ENCODE data around the gene VTI1A.

- TF ChIP-seq, protein P1, sequence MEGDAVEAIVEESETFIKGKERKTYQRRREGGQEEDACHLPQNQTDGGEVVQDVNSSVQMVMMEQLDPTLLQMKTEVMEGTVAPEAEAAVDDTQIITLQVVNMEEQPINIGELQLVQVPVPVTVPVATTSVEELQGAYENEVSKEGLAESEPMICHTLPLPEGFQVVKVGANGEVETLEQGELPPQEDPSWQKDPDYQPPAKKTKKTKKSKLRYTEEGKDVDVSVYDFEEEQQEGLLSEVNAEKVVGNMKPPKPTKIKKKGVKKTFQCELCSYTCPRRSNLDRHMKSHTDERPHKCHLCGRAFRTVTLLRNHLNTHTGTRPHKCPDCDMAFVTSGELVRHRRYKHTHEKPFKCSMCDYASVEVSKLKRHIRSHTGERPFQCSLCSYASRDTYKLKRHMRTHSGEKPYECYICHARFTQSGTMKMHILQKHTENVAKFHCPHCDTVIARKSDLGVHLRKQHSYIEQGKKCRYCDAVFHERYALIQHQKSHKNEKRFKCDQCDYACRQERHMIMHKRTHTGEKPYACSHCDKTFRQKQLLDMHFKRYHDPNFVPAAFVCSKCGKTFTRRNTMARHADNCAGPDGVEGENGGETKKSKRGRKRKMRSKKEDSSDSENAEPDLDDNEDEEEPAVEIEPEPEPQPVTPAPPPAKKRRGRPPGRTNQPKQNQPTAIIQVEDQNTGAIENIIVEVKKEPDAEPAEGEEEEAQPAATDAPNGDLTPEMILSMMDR (IDR thresholded peaks at IDR 0.05): no peak
- TF ChIP-seq POLR2A (IDR thresholded peaks at IDR 0.05) (no peak), EP300 (IDR thresholded peaks at IDR 0.05) (no peak)
These were observed 376.0 kb downstream of the VTI1A start for GRCh38 chr10:112823007-112823406.

All from ovary (tissue), 3 donors.